SK-N-SH treated with all-trans-retinoic acid at 6 μM for 48 hours (cell line): ENCODE measurements around the gene OR6B3.

ENCODE experiments used
- BACH2 ChIP-seq: fragments of 250-450 bp; sonication (Bioruptor Pico); IDR thresholded peaks from 2 replicates; pipeline ENCODE4 v1.9.0; 2021; ENCODE audit warnings: mild to moderate bottlenecking, borderline replicate concordance
- CREB5 ChIP-seq: fragments of 250-450 bp; sonication (Bioruptor Pico); IDR thresholded peaks from 2 replicates; pipeline ENCODE4 v1.5.1; 2020; ENCODE audit warnings: low read depth, mild to moderate bottlenecking, moderate library complexity
- GLIS3 ChIP-seq: fragments of 250-450 bp; sonication (Bioruptor Pico); IDR thresholded peaks from 2 replicates; pipeline ENCODE4 v1.5.0; 2020; ENCODE audit warnings: mild to moderate bottlenecking, moderate library complexity
- PATZ1 ChIP-seq: fragments of 250-450 bp; sonication (Bioruptor Pico); IDR thresholded peaks from 2 replicates; pipeline ENCODE4 v1.8.0; 2020; ENCODE audit warnings: mild to moderate bottlenecking, moderate library complexity, borderline replicate concordance
- TCF4 ChIP-seq: fragments of 250-450 bp; sonication (Bioruptor Pico); IDR thresholded peaks from 2 replicates; pipeline ENCODE4 v1.8.0; 2021; ENCODE audit warnings: mild to moderate bottlenecking, moderate library complexity, borderline replicate concordance
- ZFP30 ChIP-seq: fragments of 450-650 bp; formaldehyde crosslinking; IDR thresholded peaks from 2 replicates; pipeline ENCODE4 v1.5.0; 2022; ENCODE audit warnings: mild to moderate bottlenecking, moderate library complexity
- ZNF565 ChIP-seq: fragments of 450-650 bp; formaldehyde crosslinking; conservative IDR thresholded peaks from 2 replicates; pipeline ENCODE4 v1.5.0; 2020; ENCODE audit warnings: low read depth, mild to moderate bottlenecking, moderate library complexity
- ZNF8 ChIP-seq: fragments of 450-650 bp; formaldehyde crosslinking; IDR thresholded peaks from 2 replicates; pipeline ENCODE4 v1.5.0; 2020; ENCODE audit warnings: mild to moderate bottlenecking, moderate library complexity

- TF ChIP-seq TCF4 (CRISPR knock-in tag): no peak
- TF ChIP-seq CREB5 (CRISPR knock-in tag): no peak
- TF ChIP-seq ZNF8 (CRISPR knock-in tag): no peak
- TF ChIP-seq ZFP30 (CRISPR knock-in tag): no peak
- no peak for TF ChIP-seq ZNF565 (CRISPR knock-in tag)
- TF ChIP-seq PATZ1 (CRISPR knock-in tag): no peak
- TF ChIP-seq GLIS3 (CRISPR knock-in tag): no peak
- no peak for TF ChIP-seq BACH2 (CRISPR knock-in tag)
These were observed 50.3 kb downstream of the OR6B3 start for GRCh38 chr2:240002983-240003382.
